Lower leg skin (tissue), 4 donors: ENCODE measurements around the gene INPP4B. TPM values are rescaled to one million over a fixed set of nuclear protein-coding genes. Genes with fewer than 3 reads are reported as not detected.
A peak's percentile ranks its signal among the peaks of the same experiment; 100 is the strongest.

ENCODE experiments used
- DNase-seq, 2 donors: peaks; one replicate each; pipeline ENCODE4 v3.0.0-alpha.2; 2019; ENCODE audit warnings: low spot score in 2 of 2
- H3K4me3 ChIP-seq: fragments of 200-600 bp; sonication (generic); 2 replicates; pipeline ENCODE4 v1.5.1; 2017; ENCODE audit warnings: mild to moderate bottlenecking, low read depth; ENCODE audit not compliant: poor library complexity, severe bottlenecking
- POLR2A ChIP-seq, 2 donors: fragments of 450-650 bp; IDR thresholded peaks; one replicate each; pipeline ENCODE4 v1.6.1; 2016 to 2017; ENCODE audit warnings: antibody characterized with exemption in 2 of 2, mild to moderate bottlenecking in 1 of 2, moderate library complexity in 1 of 2
- WGBS, 2 donors: methylation state at CpG; one replicate each; pipeline ENCODE4 v1.1.5; 2018; 5-methylcytosine and 5-hydroxymethylcytosine counted together
- intact Hi-C: fragments of 100-400 bp; cut with DNase I; formaldehyde crosslinking; loops from one replicate; pipeline ENCODE4 v1.15.0; 2023; ENCODE audit warnings: low total_unique reads
- total RNA-seq, 4 donors: library from RNA; depleted of rRNA; stranded (reverse); fragments of >200 nt; gene quantifications; one replicate each; pipeline ENCODE4 v1.1.0, GENCODE V29; 2016
- TF ChIP-seq, protein P1 (sequence below), 3 donors: fragments of 450-650 bp; IDR thresholded peaks; one replicate each; pipeline ENCODE4 v1.5.1; 2016; ENCODE audit warnings: antibody characterized with exemption in 3 of 3, mild to moderate bottlenecking in 3 of 3, moderate library complexity in 2 of 3

Gene INPP4B
- total RNA-seq, 4 donors from 2014 or later, result 7.6 to 18.5 (median 17.6) TPM

DNA sequence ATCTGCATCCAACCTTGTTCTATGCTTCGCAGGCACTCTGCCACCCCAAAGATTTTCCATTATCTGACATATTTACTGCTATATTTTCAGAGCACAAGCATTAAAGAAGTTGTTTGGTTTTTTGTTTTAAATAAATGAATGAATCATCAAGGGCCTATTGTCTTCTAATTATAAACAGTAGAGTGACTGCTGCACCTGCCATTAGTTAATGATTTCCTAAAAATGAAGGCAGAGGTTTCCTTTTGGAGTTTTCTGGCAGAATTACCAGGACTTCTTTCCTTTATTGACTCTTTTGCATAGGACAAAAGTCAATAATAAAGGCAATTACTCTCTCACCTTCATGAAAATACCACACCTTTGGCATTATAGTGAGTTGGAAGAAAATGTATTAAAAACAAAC is 238.1 kb downstream of the INPP4B start:
- 85 to 90% methylated on average over 1 of the region's 1 CpG for WGBS, 2 donors
- no peak overlapping the region for H3K4me3 ChIP-seq
- intact Hi-C loops, result no loop called here
- no peak for TF ChIP-seq POLR2A (IDR thresholded peaks at IDR 0.05)
- TF ChIP-seq, protein P1, sequence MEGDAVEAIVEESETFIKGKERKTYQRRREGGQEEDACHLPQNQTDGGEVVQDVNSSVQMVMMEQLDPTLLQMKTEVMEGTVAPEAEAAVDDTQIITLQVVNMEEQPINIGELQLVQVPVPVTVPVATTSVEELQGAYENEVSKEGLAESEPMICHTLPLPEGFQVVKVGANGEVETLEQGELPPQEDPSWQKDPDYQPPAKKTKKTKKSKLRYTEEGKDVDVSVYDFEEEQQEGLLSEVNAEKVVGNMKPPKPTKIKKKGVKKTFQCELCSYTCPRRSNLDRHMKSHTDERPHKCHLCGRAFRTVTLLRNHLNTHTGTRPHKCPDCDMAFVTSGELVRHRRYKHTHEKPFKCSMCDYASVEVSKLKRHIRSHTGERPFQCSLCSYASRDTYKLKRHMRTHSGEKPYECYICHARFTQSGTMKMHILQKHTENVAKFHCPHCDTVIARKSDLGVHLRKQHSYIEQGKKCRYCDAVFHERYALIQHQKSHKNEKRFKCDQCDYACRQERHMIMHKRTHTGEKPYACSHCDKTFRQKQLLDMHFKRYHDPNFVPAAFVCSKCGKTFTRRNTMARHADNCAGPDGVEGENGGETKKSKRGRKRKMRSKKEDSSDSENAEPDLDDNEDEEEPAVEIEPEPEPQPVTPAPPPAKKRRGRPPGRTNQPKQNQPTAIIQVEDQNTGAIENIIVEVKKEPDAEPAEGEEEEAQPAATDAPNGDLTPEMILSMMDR (IDR thresholded peaks at IDR 0.05), result no peak
- DNase-seq, result no peak

DNA sequence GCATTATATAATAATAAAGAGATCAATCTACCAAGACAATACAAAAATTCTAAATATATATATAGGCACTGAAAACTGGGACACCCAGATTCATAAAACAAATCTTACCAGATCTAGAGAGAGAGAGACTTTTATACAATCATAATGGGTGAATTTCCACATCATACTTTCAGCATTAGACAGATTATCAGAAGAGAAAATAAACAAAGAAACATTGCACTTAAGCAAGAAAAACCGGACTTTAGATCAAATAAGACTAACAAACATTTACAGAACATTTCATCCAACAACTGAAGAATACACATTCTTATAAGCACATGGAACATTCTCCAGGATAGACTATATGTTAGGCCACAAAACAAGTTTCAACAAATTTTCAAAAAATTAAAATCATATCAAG is 245.1 kb downstream of the INPP4B start:
- TF ChIP-seq POLR2A (IDR thresholded peaks at IDR 0.05), result no peak
- TF ChIP-seq, protein P1 (IDR thresholded peaks at IDR 0.05), result no peak
- no peak overlapping the region for H3K4me3 ChIP-seq
- DNase-seq, result no peak
- intact Hi-C loops, result no loop called here
- 86 to 92% methylated on average over 1 of the region's 1 CpG for WGBS, 2 donors

DNA sequence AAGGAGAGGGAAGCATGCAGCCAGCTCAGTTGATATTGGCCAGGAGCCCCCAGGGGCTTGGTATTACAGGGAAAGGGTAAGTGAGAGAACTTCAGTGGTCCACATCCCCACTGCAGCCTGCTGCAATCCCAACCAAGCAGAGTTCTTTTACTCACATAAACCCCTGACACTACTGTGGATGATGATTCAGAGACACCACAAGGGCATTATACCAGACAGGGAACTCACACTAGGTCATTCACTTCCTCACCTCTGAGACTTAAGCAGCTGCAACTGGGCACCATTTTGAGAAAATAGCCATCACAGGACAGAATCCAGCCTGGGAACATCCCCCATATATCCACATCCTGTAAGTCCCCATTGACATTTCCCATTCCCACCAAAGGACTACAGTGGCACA is 248.0 kb downstream of the INPP4B start:
- H3K4me3 ChIP-seq, result peak overlapping the region; percentile 5
- intact Hi-C loops, result no loop called here
- no peak for DNase-seq
- TF ChIP-seq, protein P1 (IDR thresholded peaks at IDR 0.05), result no peak
- no peak for TF ChIP-seq POLR2A (IDR thresholded peaks at IDR 0.05)

DNA sequence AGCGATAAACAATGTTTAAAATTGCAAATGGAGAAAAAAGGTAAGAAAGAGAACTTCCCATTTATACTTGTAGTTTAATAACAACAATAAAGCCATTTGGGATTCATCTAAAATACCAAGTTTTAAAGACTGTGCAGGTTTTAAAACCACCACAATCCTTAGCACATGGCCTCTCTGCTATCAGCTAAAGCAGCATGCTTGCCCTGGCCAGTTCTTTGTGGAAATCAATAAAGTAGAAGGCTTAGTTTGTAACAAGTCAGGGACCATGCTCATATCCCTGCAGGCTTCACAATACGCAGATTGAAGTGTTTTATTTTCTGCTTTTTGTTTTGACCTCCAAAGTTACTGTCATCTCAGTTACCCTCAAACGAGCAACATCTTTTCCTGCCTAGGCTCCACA is 249.5 kb downstream of the INPP4B start:
- intact Hi-C loops, result no loop called here
- WGBS, 2 donors, result 85 to 89% methylated on average over 3 of the region's 3 CpGs
- H3K4me3 ChIP-seq, result no peak overlapping the region
- no peak for DNase-seq
- no peak for TF ChIP-seq POLR2A (IDR thresholded peaks at IDR 0.05)
- TF ChIP-seq, protein P1 (IDR thresholded peaks at IDR 0.05), result no peak

DNA sequence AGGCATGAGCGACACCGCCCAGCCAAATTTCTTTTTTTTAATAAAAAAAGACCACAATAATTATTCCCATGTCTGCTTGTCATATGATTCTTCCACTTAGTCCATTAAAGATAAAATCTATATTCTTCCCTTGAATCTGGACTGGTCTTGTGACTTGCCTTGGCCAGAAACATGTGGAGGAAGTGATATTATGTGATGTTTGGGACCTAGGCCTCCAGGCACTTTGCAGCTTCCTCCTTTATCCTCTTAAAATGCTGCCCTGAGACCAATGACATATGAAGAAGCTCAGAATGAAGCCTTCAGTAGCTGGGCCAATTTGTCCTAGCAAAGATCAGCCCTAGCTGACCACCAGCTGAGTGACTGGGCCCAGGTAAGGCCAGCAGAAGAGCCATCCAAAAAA is 250.0 kb downstream of the INPP4B start:
- 93 to 98% methylated on average over 2 of the region's 2 CpGs for WGBS, 2 donors
- no peak for DNase-seq
- intact Hi-C loops, result no loop called here
- TF ChIP-seq, protein P1 (IDR thresholded peaks at IDR 0.05), result no peak
- TF ChIP-seq POLR2A (IDR thresholded peaks at IDR 0.05), result no peak
- no peak overlapping the region for H3K4me3 ChIP-seq

DNA sequence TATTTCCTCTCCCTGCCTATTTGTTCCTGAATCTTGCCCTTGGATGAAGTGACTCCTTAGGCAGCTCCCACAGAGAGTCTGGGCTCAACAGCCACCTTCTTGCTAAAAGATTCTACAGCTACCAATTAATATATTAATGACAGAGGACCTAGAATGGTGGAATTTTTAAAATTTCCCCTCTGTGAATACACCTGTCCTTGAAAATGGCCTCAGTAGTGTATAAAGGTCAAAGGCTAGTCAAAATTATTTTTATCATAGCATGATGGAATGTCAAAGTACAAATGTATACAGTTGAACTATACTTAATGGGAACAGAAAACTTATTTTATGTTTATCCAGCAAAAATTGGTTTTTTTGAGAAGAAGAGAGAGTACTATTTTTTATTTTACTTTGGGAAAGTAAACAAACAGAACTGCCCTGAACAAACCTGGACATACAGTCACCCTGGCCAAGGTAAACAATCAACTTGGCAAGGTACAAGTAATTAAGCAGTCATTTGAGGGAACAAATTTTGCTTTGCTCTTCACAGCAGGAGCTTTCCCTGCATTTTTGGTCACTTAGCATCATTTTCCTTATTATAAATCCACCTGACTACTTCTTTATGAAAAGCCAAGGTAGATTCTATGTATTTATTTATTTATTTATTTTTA is 250.8 kb downstream of the INPP4B start:
- no peak overlapping the region for H3K4me3 ChIP-seq
- intact Hi-C loops, result no loop called here
- TF ChIP-seq, protein P1 (IDR thresholded peaks at IDR 0.05), result no peak
- no peak for DNase-seq
